Panc1 (cell line): ENCODE measurements around the gene ZNF519. TPM values are rescaled to one million over a fixed set of nuclear protein-coding genes. Genes with fewer than 3 reads are reported as not detected.

ENCODE experiments used
- ATAC-seq: fragments of 200-7000 bp; cut with Tn5 transposase; 2 replicates; pipeline ENCODE4 v1.9.1; 2020; ENCODE audit warnings: mild to moderate bottlenecking, moderate library complexity
- BruUV-seq: library from RNA; stranded (reverse); fragments of 400-500 nt; replicated peaks from 2 replicates; lab custom pipeline; 2021; lab: Mats Ljungman, UMichigan
- CTCF ChIA-PET: fragments of 300-600 bp; sonication (Branson Sonifier 250); formaldehyde crosslinking; loops from one replicate; lab custom pipeline; 2022; ENCODE audit warnings: antibody characterized with exemption; lab: Charles Lee
- POLR2A ChIA-PET: fragments of 300-600 bp; sonication (Branson Sonifier 250); formaldehyde crosslinking; loops from one replicate; lab custom pipeline; 2022; ENCODE audit warnings: antibody characterized with exemption; lab: Charles Lee
- DNase-seq: peaks from one replicate; pipeline ENCODE4 v3.0.0-alpha.2; 2010; ENCODE audit warnings: low read depth, low spot score
- H3K27ac ChIP-seq: 2 replicates; pipeline ENCODE4 v1.5.1; 2011; ENCODE audit warnings: mild to moderate bottlenecking, low read length, inconsistent platforms
- H3K27me3 ChIP-seq: fragments of 200-500 bp; sonication (Bioruptor generic); 2 replicates; pipeline ENCODE4 v1.6.0; 2014; ENCODE audit warnings: low read length, inconsistent platforms; ENCODE audit not compliant: control insufficient read depth, insufficient read depth
- H3K36me3 ChIP-seq: fragments of 200-500 bp; sonication (Bioruptor generic); 2 replicates; pipeline ENCODE4 v1.5.1; 2014; ENCODE audit warnings: inconsistent platforms, mild to moderate bottlenecking, low read length, moderate library complexity; ENCODE audit not compliant: control insufficient read depth, insufficient read depth
- H3K4me1 ChIP-seq: 2 replicates; pipeline ENCODE4 v1.5.1; 2011; ENCODE audit warnings: inconsistent platforms, mild to moderate bottlenecking, low read length, moderate library complexity; ENCODE audit not compliant: control insufficient read depth, insufficient read depth
- H3K4me3 ChIP-seq, 2 experiments: 2 replicates each; pipeline ENCODE4 v1.5.1; 2011 to 2012; ENCODE audit warnings: low read depth in 2 of 2, low read length in 2 of 2, mild to moderate bottlenecking in 2 of 2, inconsistent platforms in 1 of 2, moderate library complexity in 1 of 2
- H3K9me3 ChIP-seq: fragments of 200-500 bp; sonication (Bioruptor generic); 2 replicates; pipeline ENCODE4 v1.5.1; 2014; ENCODE audit warnings: low read depth, mild to moderate bottlenecking, inconsistent platforms, low read length, moderate library complexity; ENCODE audit not compliant: control insufficient read depth, insufficient read depth
- CTCF ChIP-seq: fragments of 450-650 bp; IDR thresholded peaks from 2 replicates; pipeline ENCODE4 v1.5.1; 2017; ENCODE audit warnings: mild to moderate bottlenecking
- POLR2AphosphoS5 ChIP-seq: IDR thresholded peaks from 2 replicates; pipeline ENCODE4 v1.6.1; 2012; ENCODE audit warnings: mild to moderate bottlenecking, low read depth, low read length, moderate library complexity
- REST ChIP-seq, 2 experiments: IDR thresholded peaks; 2 replicates each; pipeline ENCODE4 v1.6.1; 2011 to 2012; ENCODE audit warnings: low read depth in 2 of 2, control low read depth in 1 of 2, low read length in 1 of 2, mild to moderate bottlenecking in 1 of 2, moderate library complexity in 1 of 2; ENCODE audit not compliant: insufficient read depth in 1 of 2
- SIN3A ChIP-seq: IDR thresholded peaks from 2 replicates; pipeline ENCODE4 v1.6.1; 2012; ENCODE audit warnings: low read depth, mild to moderate bottlenecking, low read length, moderate library complexity, borderline replicate concordance; ENCODE audit not compliant: insufficient read depth
- TCF7L2 ChIP-seq: IDR thresholded peaks from 2 replicates; pipeline ENCODE4 v1.6.1; 2011; ENCODE audit warnings: mild to moderate bottlenecking, low read depth, low read length, inconsistent platforms
- in situ Hi-C: cut with HindIII; loops from 2 replicates; pipeline ENCODE4 v1.10.0; 2016; ENCODE audit warnings: low sequenced_read_pairs, low pct_unique_long_range_greater_than_20kb
- intact Hi-C: fragments of 100-400 bp; cut with micrococcal nuclease; formaldehyde crosslinking; loops from one replicate; pipeline ENCODE4 v1.10.0; 2022; ENCODE audit not compliant: unreplicated experiment
- total RNA-seq: library from RNA; stranded (reverse); gene quantifications from one replicate; pipeline ENCODE4 v1.2.1, GENCODE V29; 2021; ENCODE audit not compliant: unreplicated experiment

ZNF519 gene
- total RNA-seq, 1 experiment from 2014 or later, result 7.7 TPM

- intact Hi-C loops, result no loop called here
- no peak for TF ChIP-seq REST (IDR thresholded peaks at IDR 0.05; ENCODE audit: insufficient read depth in 1 of 2, low read depth in 2 of 2, low read length in 1 of 2)
- TF ChIP-seq CTCF, result no peak
- no TSS peak for BruUV-seq
- Histone ChIP-seq H3K27ac (no peak overlapping the region), H3K4me3 (no peak overlapping the region), H3K27me3 (no peaks in the 10 kb centered on the region), H3K36me3 (no peaks in the 10 kb centered on the region), H3K9me3 (peaks cover 54% of the 10 kb centered on the region), H3K4me1 (no peaks in the 10 kb centered on the region)
- ChIA-PET CTCF (no interaction called here), POLR2A (no interaction called here)
- in situ Hi-C loops, result no loop called here
- no peak for DNase-seq
- no peak for ATAC-seq
Measured at GRCh38 chr18:14104201-14104600, 28.0 kb downstream of the ZNF519 start.

GRCh38 chr18:14100503-14101286, 31.5 kb downstream of the ZNF519 start:
- TF ChIP-seq TCF7L2 (no peak), SIN3A (no peak), POLR2AphosphoS5 (no peak), REST (IDR thresholded peaks at IDR 0.05; ENCODE audit: insufficient read depth in 1 of 2, low read depth in 2 of 2, low read length in 1 of 2) (no peak), CTCF (no peak)
- ChIA-PET CTCF (interaction anchor here (0.6 kb wide), 1 partner anchor 277 kb away, joined by 3 read pairs; the partner anchor contains the start of gene MC5R), POLR2A (no interaction called here)
- DNase-seq (no peak), ATAC-seq (no peak)
- Histone ChIP-seq H3K27me3 (no peaks in the 10 kb centered on the region), H3K4me1 (no peaks in the 10 kb centered on the region), H3K4me3 (no peak overlapping the region), H3K9me3 (peaks cover 29% of the 10 kb centered on the region; the same call in 1 of the 2 replicates), H3K27ac (no peak overlapping the region), H3K36me3 (no peaks in the 10 kb centered on the region)
- no TSS peak for BruUV-seq
- intact Hi-C loops (no loop called here), in situ Hi-C loops (no loop called here)
